ENCODE results near the gene TEX14.
A peak's percentile ranks its signal among the peaks of the same experiment; 100 is the strongest.

TEX14 gene

DNA sequence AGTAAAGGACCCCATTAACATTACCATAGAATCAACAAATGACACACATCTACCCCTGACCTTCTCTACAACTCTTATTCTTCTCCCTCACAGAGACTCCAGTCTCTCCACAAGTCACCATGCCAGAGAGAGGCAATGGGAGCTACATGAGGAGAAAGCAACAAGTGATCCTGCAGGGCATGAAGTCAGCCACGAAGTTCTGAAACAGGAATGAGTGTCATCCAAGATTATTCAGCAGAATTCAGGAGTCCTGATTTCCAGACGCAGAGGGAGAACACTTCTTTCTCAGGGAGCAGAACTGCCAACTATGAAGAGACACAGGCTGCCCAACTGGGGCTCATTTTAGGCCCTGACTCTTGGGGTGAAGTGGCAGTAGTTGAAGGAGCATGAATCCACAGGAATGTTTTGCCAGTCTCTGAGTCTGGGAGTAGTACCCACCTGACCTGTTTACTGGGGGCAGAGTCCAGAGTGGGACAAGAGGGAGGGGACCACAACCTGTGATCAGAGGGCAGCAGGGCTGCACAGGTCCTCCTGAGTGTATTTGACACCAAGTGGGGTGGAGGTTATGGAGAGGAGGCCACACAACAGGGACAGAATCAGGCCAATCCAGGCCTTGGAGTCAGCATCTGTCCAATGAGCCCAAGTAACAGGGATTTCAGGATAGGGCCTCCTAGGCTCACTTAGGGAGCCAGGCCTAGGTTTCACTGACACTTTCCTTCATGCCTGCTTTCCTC, 175.0 kb downstream of the TEX14 start:
- Mint-ChIP-seq H3K36me3 (ENCODE audit: low read depth) (peaks cover 4% of the 10 kb centered on the region), H3K4me3 (peak overlapping the region; percentile 93), H3K4me1 (peaks cover 50% of the 10 kb centered on the region), H3K9me3 (no peaks in the 10 kb centered on the region), H3K27ac (peak overlapping the region; percentile 94), H3K27me3 (ENCODE audit: low read depth, poor library complexity) (peaks cover 11% of the 10 kb centered on the region)
- no peak for DNase-seq
- TF ChIP-seq CTCF (IDR thresholded peaks at IDR 0.05), result no peak

DNA sequence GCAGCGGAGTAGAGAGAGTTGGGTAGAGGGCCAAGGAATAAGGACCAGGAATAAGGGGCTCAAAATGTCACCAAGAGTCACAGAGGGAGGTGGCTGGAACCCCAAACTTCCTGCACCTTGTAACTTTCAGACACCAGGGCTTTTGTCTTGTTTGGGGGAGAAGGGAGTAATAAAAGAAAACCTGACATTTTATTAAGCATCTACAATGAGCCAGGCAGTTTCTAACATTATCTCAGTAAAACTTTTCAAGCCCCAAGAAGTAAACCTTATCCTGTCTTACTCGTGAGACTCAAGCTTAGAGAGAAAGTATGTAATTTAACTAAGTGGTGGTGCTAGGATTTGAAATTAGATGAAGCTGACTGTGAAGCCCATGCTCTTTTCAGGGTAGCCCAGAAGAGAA, 176.6 kb downstream of the TEX14 start:
- H3K4me3 Mint-ChIP-seq, result peak overlapping the region; percentile 93
- no peaks in the 10 kb centered on the region for H3K9me3 Mint-ChIP-seq
- peaks cover 7% of the 10 kb centered on the region for H3K27me3 Mint-ChIP-seq (ENCODE audit: low read depth, poor library complexity)
- H3K36me3 Mint-ChIP-seq (ENCODE audit: low read depth), result peaks cover 20% of the 10 kb centered on the region
- no peak overlapping the region for H3K27ac Mint-ChIP-seq
- no peak for TF ChIP-seq CTCF (IDR thresholded peaks at IDR 0.05)
- DNase-seq, result no peak
- peaks cover 49% of the 10 kb centered on the region for H3K4me1 Mint-ChIP-seq

DNA sequence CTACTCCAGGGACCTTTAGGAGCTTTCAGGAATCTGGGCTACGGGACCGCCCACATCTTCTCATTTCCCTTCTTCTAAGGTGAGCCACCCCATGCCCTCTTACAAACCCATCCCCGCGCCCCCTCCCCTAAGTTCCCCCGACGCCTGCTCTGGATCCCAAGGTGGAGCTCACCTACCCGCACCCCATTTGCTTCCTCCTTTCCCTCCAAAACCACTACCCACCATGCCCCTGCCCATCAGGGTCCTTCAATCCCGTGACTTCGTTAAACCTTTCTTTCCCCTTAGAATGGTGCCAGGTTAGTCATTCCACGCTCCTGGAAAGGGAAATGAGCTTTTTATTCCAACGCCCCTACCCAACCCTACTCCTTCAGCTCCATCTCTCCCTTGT, 177.1 kb downstream of the TEX14 start:
- Mint-ChIP-seq H3K36me3 (ENCODE audit: low read depth) (peaks cover 25% of the 10 kb centered on the region), H3K4me1 (peaks cover 49% of the 10 kb centered on the region), H3K27ac (no peak overlapping the region), H3K4me3 (peak overlapping the region; percentile 93), H3K27me3 (ENCODE audit: low read depth, poor library complexity) (peaks cover 5% of the 10 kb centered on the region), H3K9me3 (no peaks in the 10 kb centered on the region)
- no peak for DNase-seq
- TF ChIP-seq CTCF (IDR thresholded peaks at IDR 0.05), result no peak

DNA sequence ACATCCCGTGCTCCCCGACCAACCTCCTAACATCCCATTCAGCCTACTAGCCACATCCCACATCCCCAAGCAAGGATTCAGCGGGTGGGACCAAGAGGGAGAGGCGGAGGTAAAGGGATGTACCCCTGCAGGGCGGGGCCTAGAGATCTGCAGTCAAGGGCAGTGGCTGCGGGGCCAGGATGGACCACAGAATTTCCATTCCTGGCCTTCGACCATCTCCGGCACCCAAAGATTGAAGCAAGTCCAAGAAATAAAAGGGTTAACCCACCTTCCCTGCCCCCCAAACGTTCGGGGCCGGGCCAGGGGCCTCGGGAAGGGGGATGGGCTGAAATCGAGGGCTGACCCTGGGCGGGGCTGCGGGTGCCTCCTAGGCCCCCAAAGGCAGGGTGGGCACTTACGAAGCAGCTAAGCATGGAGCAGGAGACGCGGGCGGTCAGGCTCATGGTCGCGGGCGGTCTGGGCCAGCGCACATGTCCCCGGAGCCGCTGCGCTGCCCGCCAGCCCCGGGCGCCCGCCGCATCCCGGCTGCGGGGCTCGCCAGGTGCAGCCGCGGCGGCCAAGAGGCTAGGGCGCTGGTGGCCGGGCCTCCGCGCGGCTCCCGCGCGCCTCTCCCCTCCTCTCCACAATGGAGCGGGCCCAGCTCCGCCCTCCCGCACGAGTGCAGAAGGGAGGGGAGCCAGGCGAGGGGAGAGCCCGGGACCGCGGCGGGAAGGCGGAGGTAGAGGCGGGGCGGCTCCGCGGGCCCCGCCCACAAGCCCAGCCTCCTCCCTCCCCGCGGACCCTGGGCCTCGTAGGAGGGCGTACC, 177.7 kb downstream of the TEX14 start, which contains the start of gene MTMR4:
TSS of gene MTMR4 (minus strand) at position 674 of the 805 bp plus-strand sequence. CDS start at position 443, 231 bp downstream.
- peak; percentile 90 for DNase-seq
- no peak for TF ChIP-seq CTCF (IDR thresholded peaks at IDR 0.05)

DNA sequence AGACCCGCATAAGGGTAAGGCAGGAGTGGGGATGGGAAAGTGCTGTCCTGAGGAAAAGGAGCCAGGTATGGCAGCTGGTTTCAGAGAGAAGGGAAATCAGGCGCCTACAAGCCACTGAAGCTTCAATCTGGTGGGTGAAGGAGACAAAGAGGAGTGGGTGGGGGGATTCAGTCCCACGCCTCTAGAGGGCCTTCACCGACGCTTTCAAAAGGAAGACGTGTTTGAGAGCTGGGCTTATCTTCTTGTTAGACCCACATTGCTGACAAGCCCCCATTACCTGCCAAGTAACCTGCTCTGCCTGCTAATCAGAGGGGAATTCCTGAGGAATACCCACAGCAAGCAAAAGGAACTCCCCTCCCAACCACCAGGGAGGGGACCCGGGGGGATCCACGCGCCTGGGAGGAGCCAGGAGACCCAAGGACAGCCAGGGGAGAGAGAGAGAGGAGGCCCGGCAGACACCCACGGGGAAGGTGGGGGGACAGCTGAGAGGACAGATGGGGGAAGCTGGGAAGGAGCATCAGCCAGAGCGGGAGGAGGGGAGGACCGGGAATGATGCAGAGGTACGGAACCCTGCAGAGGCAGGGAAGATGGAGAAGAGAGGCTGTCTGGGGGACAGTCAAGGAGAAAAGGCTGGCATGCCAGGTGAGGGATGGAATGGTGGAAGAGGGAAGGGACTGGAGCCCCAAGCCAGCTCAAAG, 178.4 kb downstream of the TEX14 start:
- Mint-ChIP-seq H3K36me3 (ENCODE audit: low read depth) (peaks cover 34% of the 10 kb centered on the region), H3K4me3 (peak overlapping the region; percentile 91), H3K27me3 (ENCODE audit: low read depth, poor library complexity) (peaks cover 8% of the 10 kb centered on the region), H3K4me1 (peaks cover 43% of the 10 kb centered on the region), H3K9me3 (no peaks in the 10 kb centered on the region), H3K27ac (peak overlapping the region; percentile 32)
- TF ChIP-seq CTCF (IDR thresholded peaks at IDR 0.05), result no peak
- no peak for DNase-seq

More for the DNA sequence above, 177.7 kb downstream of the TEX14 start, which contains the start of gene MTMR4:
- Mint-ChIP-seq H3K27me3 (ENCODE audit: low read depth, poor library complexity) (peaks cover 5% of the 10 kb centered on the region), H3K9me3 (no peaks in the 10 kb centered on the region), H3K27ac (peak within 1 kb of the TSS; percentile 32), H3K36me3 (ENCODE audit: low read depth) (peaks cover 29% of the 10 kb centered on the region), H3K4me1 (peaks cover 49% of the 10 kb centered on the region), H3K4me3 (peak within 1 kb of the TSS; percentile 93)

Data from nephron progenitor cell (in vitro differentiated cells).